K562 (cell line): ENCODE data around the gene PFKFB2. TPM values are rescaled to one million over a fixed set of nuclear protein-coding genes. Genes with fewer than 3 reads are reported as not detected.
A peak's percentile ranks its signal among the peaks of the same experiment; 100 is the strongest.

Experiments
- ATAC-seq: fragments of 200-7000 bp; cut with Tn5 transposase; 3 replicates; pipeline ENCODE4 v1.9.1; 2020; ENCODE audit warnings: moderate library complexity
- BruUV-seq: library from RNA; stranded (reverse); fragments of 400-500 nt; replicated peaks from 2 replicates; lab custom pipeline; 2021; lab: Mats Ljungman, UMichigan
- CTCF ChIA-PET: fragments of 300-600 bp; formaldehyde crosslinking; extraction: SDS; loops from one replicate; lab custom pipeline; 2021; ENCODE audit warnings: low intra/inter-chr PET ratio; lab: Yijun Ruan, JAX
- POLR2A ChIA-PET: fragments of 300-600, 350-650 bp; sonication (Branson Sonifier 250); formaldehyde crosslinking; extraction: SDS; loops from one replicate; lab custom pipeline; 2021; ENCODE audit warnings: antibody characterized with exemption, inconsistent platforms; lab: Yijun Ruan, JAX
- DNase-seq, 4 experiments: peaks; one replicate each; pipeline versions ENCODE4 v3.0.0 to v3.0.0-alpha.2; 2011 to 2018; ENCODE audit warnings: low spot score in 3 of 4, mixed read lengths in 3 of 4; ENCODE audit errors: extremely low read depth in 1 of 4
- FAIRE-seq: peaks from 2 replicates; lab custom pipeline; 2011; peaks lifted over from hg19 to GRCh38; lab: Jason Lieb, UNC
- H2AFZ ChIP-seq: 2 replicates; pipeline ENCODE4 v1.6.0; 2011; ENCODE audit warnings: low read depth, low read length, control low read depth, inconsistent platforms
- H3K27ac ChIP-seq: fragments of 200-600 bp; 3 replicates; pipeline ENCODE4 v1.8.0; 2011; ENCODE audit warnings: low read depth, mild to moderate bottlenecking, control low read depth, inconsistent platforms, low read length, moderate library complexity, mixed read lengths; ENCODE audit errors: extremely low read depth
- H3K27me3 ChIP-seq, 2 experiments: fragments of 300-600 bp in 1 of 2; 2 replicates in 1 of 2; 3 replicates in 1 of 2; pipeline versions ENCODE4 v1.6.0 to v1.8.0; 2011; ENCODE audit warnings: inconsistent platforms in 2 of 2, low read length in 2 of 2, mild to moderate bottlenecking in 1 of 2, mixed read lengths in 1 of 2, moderate library complexity in 1 of 2; ENCODE audit not compliant: control insufficient read depth in 2 of 2, insufficient read depth in 2 of 2
- H3K36me3 ChIP-seq: fragments of 300-600 bp; 3 replicates; pipeline ENCODE4 v1.8.0; 2011; ENCODE audit warnings: mild to moderate bottlenecking, low read length, inconsistent platforms; ENCODE audit not compliant: control insufficient read depth, insufficient read depth
- H3K4me1 ChIP-seq, 2 experiments: fragments of 200-600 bp in 1 of 2; replicated peaks in 1 of 2; 2 replicates in 1 of 2; 3 replicates in 1 of 2; pipeline versions ENCODE4 v1.5.1 to v1.8.0; 2011; ENCODE audit warnings: inconsistent platforms in 2 of 2, low read length in 2 of 2, mild to moderate bottlenecking in 1 of 2, mixed read lengths in 1 of 2, moderate library complexity in 1 of 2; ENCODE audit not compliant: control insufficient read depth in 2 of 2, insufficient read depth in 2 of 2
- H3K4me2 ChIP-seq: 2 replicates; pipeline ENCODE4 v1.6.1; 2011; ENCODE audit warnings: low read length, control low read depth, inconsistent platforms, mixed read lengths; ENCODE audit not compliant: insufficient read depth
- H3K4me3 ChIP-seq: fragments of 200-600 bp; sonication (generic), shearing (Covaris generic); 2 replicates; pipeline ENCODE4 v1.5.1; 2016; ENCODE audit warnings: control low read depth, inconsistent platforms
- H3K79me2 ChIP-seq: fragments of 200-600 bp; 3 replicates; pipeline ENCODE4 v1.8.0; 2011; ENCODE audit warnings: low read length, inconsistent platforms; ENCODE audit not compliant: control insufficient read depth, insufficient read depth
- H3K9ac ChIP-seq, 2 experiments: 2 replicates each; pipeline versions ENCODE4 v1.6.0 to v1.6.1; 2011; ENCODE audit warnings: low read depth in 2 of 2, low read length in 2 of 2, control low read depth in 1 of 2, inconsistent platforms in 1 of 2, mild to moderate bottlenecking in 1 of 2, mixed read lengths in 1 of 2; ENCODE audit not compliant: insufficient read depth in 1 of 2
- H3K9me1 ChIP-seq: one replicate; pipeline ENCODE4 v1.6.0; 2011; ENCODE audit warnings: inconsistent platforms, mild to moderate bottlenecking, low read length, moderate library complexity; ENCODE audit not compliant: control insufficient read depth, insufficient read depth
- H3K9me3 ChIP-seq: replicated peaks from 2 replicates; pipeline ENCODE4 v1.5.1; 2011; ENCODE audit warnings: low read depth, low read length, inconsistent platforms; ENCODE audit not compliant: control insufficient read depth, insufficient read depth
- H4K20me1 ChIP-seq: replicated peaks from 2 replicates; pipeline ENCODE4 v1.6.1; 2011; ENCODE audit warnings: low read length, inconsistent platforms, mixed read lengths; ENCODE audit not compliant: control insufficient read depth, insufficient read depth
- AFF1 ChIP-seq, 2 experiments: fragments of 450-650 bp; IDR thresholded peaks; 2 replicates each; pipeline ENCODE4 v1.6.1; 2018; ENCODE audit warnings: mild to moderate bottlenecking in 2 of 2, low read depth in 1 of 2; ENCODE audit not compliant: partially characterized antibody in 2 of 2
- CBX3 ChIP-seq, 2 experiments: IDR thresholded peaks; 1 replicate in 1 of 2; 2 replicates in 1 of 2; pipeline ENCODE4 v1.6.1; 2012; ENCODE audit warnings: inconsistent platforms in 2 of 2, low read length in 2 of 2, borderline replicate concordance in 1 of 2, control low read depth in 1 of 2
- MGA ChIP-seq: fragments of 450-650 bp; IDR thresholded peaks from 2 replicates; pipeline ENCODE4 v1.6.1; 2016; ENCODE audit warnings: mild to moderate bottlenecking, moderate library complexity
- NR1H2 ChIP-seq: sonication (generic); formaldehyde crosslinking; IDR thresholded peaks from 2 replicates; pipeline ENCODE4 v1.4.0; 2020; ENCODE audit warnings: mild to moderate bottlenecking, missing genetic modification reagents
- ZNF134 ChIP-seq: fragments of 250-450 bp; sonication (Bioruptor Pico); conservative IDR thresholded peaks from 2 replicates; pipeline ENCODE4 v1.4.0; 2020
- ZNF3 ChIP-seq: fragments of 250-450 bp; sonication (Bioruptor Pico); IDR thresholded peaks from 2 replicates; pipeline ENCODE4 v1.5.0; 2021; ENCODE audit warnings: mild to moderate bottlenecking, moderate library complexity
- ZNF507 ChIP-seq: conservative IDR thresholded peaks from 2 replicates; pipeline ENCODE4 v1.6.1; 2017; ENCODE audit warnings: missing genetic modification characterization, missing compliant biosample characterization
- WGBS: fragments of 100-300 bp; shearing (Covaris generic); methylation state at CpG from one replicate; pipeline ENCODE4 v1.1.6; 2016; ENCODE audit warnings: low coverage, mixed read lengths; ENCODE audit not compliant: insufficient coverage; ENCODE audit errors: missing lambda C conversion rate; 5-methylcytosine and 5-hydroxymethylcytosine counted together
- in situ Hi-C: fragments of 300-500 bp; cut with MboI; formaldehyde crosslinking; loops from 4 replicates; pipeline ENCODE4 v1.15.0; 2018; ENCODE audit warnings: inconsistent platforms, mixed read lengths
- intact Hi-C: fragments of 100-400 bp; cut with micrococcal nuclease; formaldehyde crosslinking; loops from 2 replicates; pipeline ENCODE4 v1.14.2; 2022
- polyA plus RNA-seq, 8 experiments: library from polyadenylated mRNA; depleted of rRNA in 4 of 8; stranded (reverse) in 5 of 8; unstranded in 3 of 8; fragments of >200 nt; fragmentation: Nextera tagmentation in 2 of 8; fragmentation: Illumina TruSeq in 1 of 8; extraction: Ambion mirVana in 2 of 8; extraction: Trizol in 1 of 8; gene quantifications; 2 replicates each; pipeline versions ENCODE4 v1.2.1 to v1.2.3, GENCODE V29; 2011 to 2014; ENCODE audit warnings: inconsistent platforms in 1 of 8, missing spikeins in 1 of 8
- total RNA-seq, 7 experiments: library from RNA; depleted of rRNA in 6 of 7; stranded (reverse); fragments of >200 nt in 6 of 7; fragmentation: Illumina TruSeq in 2 of 7; extraction: Trizol in 2 of 7; gene quantifications; 2 replicates each; pipeline versions ENCODE4 v1.2.1 to v1.2.3, GENCODE V29; 2011 to 2021; ENCODE audit warnings: low replicate concordance in 1 of 7

Gene PFKFB2
- total and polyA plus RNA-seq, 9 of the 15 experiments (the other 6 are each of a cell fraction or from before 2014, with no cell fraction given): 6.9 to 26.0 (median 16.4) TPM

DNA sequence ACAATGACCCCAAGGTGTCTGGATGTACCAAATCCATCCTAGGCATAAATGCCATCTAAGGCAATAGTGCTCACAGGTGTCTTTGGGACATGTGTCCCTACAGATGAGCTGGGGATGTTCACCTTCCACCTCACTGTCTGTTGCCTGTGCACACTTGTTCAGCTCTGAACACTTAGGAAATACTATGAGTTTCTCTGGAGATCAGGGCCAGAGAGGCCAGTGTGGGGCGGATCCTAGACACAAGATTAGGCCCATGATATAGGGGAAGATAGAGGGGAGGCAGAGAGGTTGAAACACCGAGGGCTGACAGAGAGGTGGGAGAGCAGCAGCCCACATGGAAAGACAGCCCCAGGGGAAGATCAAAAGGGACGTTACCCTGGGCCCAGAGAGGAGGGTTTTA lies 46.2 kb upstream of the PFKFB2 start:
- H3K4me1 ChIP-seq: peaks cover 6 to 39% of the 10 kb centered on the region in 2 experiments; a peak in 4 of 5 replicates
- WGBS: 21% methylated on average over 3 of the region's 3 CpGs
- POLR2A ChIA-PET: interaction anchor here (0.9 to 1.0 kb wide), 2 partner anchors 11 to 13 kb away, joined by 3 read pairs; no protein-coding TSS in a partner anchor
- H3K9ac ChIP-seq: 0 out of 4 replicates have a peak overlapping the region, but pooled peaks have one; percentile 4 to 23
- no peak overlapping the region for H3K4me3 ChIP-seq
- H4K20me1 ChIP-seq: no peaks in the 10 kb centered on the region
- H3K9me1 ChIP-seq: no peaks in the 10 kb centered on the region
- intact Hi-C loops (no loop called here), in situ Hi-C loops (no loop called here)
- no peaks in the 10 kb centered on the region for H3K36me3 ChIP-seq
- CTCF ChIA-PET: no interaction called here
- H3K27me3 ChIP-seq: no peaks in the 10 kb centered on the region
- BruUV-seq: no TSS peak
- FAIRE-seq (peak; percentile 70), DNase-seq (no peak), ATAC-seq (peak; percentile 22)
- peak overlapping the region; percentile 43; the same call in 1 of the 2 replicates for H3K4me2 ChIP-seq
- no peaks in the 10 kb centered on the region for H3K79me2 ChIP-seq
- peak overlapping the region; percentile 84 for H2AFZ ChIP-seq
- no peak overlapping the region for H3K27ac ChIP-seq
- no peaks in the 10 kb centered on the region for H3K9me3 ChIP-seq
- TF ChIP-seq ZNF507 (tag) (no peak), MGA (no peak), ZNF3 (CRISPR knock-in tag) (no peak), CBX3 (IDR thresholded peaks at IDR 0.05; ENCODE audit: borderline replicate concordance in 1 of 2, low read length in 2 of 2) (no peak), NR1H2 (CRISPR knock-in tag) (no peak), AFF1 (IDR thresholded peaks at IDR 0.05; ENCODE audit: low read depth in 1 of 2, partially characterized antibody in 2 of 2) (no peak), ZNF134 (CRISPR knock-in tag) (no peak)
